Activated T-helper 1 cell treated with anti-CD3 and anti-CD28 coated beads, Interleukin-2, amount 50 U/mL, for 16 hours (primary cell): ENCODE data around the gene EXOSC6.
"Not testable (repeated sequence)": the region's sequence is repeated elsewhere in the genome, so short reads cannot be mapped to it uniquely, and the experiment has no call there.

ENCODE experiments used
- DNase-seq, 2 donors: peaks; one replicate each; pipeline ENCODE4 v3.0.0-alpha.2; 2020; ENCODE audit warnings: low read depth in 1 of 2, low spot score in 1 of 2

EXOSC6 gene

DNA sequence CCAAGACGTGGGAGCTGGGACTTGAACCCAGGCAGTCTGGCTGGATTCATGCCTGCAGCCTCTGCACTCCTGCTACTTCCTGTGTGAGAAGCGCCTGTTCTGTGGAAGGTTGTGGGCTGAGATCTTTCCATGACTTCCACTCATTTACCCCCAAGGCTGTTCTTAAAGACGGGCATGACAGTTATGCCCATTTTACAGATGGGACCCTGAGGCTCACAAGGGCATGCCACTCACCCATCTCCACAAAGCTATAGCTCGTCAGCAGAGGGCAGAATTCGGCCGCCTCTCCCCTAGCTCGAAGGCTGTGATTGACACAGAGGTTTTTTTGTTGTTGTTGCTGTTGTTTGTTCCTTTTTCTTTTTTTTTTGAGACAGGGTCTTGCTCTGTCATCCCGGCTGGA is 51.7 kb downstream of the EXOSC6 start:
- not testable (repeated sequence) for DNase-seq

DNA sequence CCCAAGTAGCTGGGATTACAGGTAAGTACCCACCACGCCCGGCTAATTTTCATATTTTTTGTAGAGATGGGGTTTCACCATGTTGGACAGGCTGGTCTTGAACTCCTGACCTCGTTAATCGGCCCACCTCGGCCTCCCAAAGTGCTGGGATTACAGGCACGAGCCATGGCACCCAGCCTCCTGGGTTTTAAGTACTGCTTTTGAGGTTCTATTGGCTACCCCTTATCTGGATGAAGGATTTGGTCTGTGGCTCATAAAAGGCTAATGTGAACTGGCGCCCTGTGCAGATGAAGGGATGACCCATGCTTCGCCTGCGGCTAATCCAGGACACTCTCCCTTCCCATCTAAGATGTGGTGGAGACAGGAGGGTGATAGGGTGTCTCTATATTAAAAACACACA is 52.6 kb downstream of the EXOSC6 start:
- not testable (repeated sequence) for DNase-seq

DNA sequence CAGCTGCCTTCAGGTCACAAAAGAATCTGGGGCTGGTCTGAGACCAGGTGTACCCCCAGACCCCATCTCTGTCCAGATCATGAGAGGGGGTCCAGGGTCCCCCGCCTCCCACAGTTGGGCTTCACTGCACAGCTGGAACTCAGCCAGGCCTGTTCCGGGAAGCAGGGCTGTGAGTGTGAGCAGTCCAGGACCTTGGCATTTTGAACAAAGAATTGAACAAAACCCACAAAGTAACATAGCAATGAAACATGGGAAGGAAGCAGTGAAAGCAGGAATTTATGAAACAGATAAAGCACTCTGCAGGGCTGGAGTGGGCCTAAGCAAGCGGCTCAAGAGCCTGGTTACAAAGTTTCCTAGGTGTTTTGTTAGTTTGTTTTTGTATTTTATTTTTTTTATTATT is 53.1 kb downstream of the EXOSC6 start:
- DNase-seq = not testable (repeated sequence)

DNA sequence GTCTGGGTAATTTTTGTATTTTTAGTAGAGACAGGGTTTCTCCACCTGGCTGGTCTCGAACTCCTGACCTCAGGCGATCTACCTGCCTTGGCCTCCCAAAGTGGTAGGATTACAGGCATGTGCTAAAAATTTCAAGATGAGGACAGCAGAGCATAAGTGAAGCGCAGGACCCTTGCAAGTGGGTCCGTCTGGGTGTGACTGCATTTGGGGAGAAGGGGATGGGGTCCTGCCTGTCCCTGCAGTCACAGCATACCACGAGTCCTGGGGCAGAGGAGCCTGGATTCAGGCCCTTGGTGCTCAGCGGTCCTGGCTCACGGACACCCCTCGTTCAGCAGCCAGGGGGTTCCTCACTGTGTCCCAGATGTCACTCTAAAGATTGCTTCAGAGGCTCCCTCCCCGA is 53.5 kb downstream of the EXOSC6 start:
- not testable (repeated sequence) for DNase-seq

DNA sequence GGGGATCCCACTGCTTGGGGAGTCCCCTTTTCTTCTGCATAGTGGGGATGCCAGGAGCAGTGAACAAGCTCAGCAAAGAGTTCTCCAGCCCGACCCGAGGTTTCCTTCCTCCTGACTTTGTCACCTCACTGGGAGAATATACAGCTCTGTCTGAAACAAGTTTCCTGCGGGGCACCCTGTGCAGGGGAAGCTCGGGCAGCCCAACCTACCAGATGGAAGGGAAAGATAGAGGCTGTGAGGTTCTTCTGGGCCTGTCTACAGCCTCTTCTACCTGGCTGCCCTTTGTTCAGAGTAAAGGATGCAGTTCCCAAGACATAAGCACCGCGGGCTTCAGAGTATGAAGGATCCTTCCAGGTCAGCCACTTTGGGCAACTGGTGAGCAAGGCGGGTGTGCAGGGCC is 54.1 kb downstream of the EXOSC6 start:
- not testable (repeated sequence) for DNase-seq
